ENCODE results near the gene SLC4A4. TPM values are rescaled to one million over a fixed set of nuclear protein-coding genes. Genes with fewer than 3 reads are reported as not detected.

Gene SLC4A4
- polyA plus RNA-seq, 1 of the 3 experiments (the other 2 are of a cell fraction): not detected

DNA sequence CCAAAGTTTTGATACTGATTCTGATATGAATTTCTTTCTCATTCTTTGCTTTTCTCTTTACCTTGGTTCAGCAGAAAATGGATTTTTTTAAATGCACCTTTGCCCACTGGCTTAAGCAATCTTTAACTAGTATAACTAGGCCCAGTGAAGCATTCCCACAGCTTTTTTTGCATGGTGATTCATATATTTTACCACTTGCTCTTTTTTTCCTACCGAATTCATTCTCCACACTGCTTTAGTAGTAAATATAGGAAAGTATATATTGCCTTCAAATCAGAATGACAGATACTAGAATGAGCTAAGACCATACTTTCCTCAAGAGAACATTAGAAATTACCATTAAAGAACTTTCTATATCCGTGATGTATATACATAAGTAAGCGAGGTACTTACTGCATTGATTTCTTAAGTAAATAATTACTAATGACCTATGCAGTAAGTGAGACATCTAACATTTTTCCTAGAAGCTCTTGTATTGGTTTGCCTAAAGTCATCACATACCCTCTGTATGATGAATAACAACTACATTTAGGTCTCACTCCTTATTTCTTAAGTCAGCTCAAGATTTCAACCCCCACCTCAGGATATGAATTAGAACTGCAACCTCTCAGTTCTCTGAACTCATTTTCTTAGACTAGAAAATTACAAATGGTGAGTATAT, 44.2 kb downstream of the SLC4A4 start:
- Histone ChIP-seq H3K4me3 (ENCODE audit: low read depth in 2 of 2, low read length in 1 of 2) (no peak overlapping the region), H3K4me2 (no peak overlapping the region), H3K79me2 (ENCODE audit: insufficient read depth) (no peaks in the 10 kb centered on the region), H3K36me3 (replicated peaks in 1 of 2; ENCODE audit: control insufficient read depth in 1 of 2, insufficient read depth in 2 of 2, low read length in 1 of 2) (no peaks in the 10 kb centered on the region), H3K4me1 (ENCODE audit: control insufficient read depth in 1 of 2, insufficient read depth in 2 of 2, low read depth in 1 of 2, low read length in 1 of 2) (no peaks in the 10 kb centered on the region), H3K27me3 (ENCODE audit: insufficient read depth) (no peaks in the 10 kb centered on the region), H2AFZ (ENCODE audit: low read depth) (no peak overlapping the region), H3F3A (replicated peaks; ENCODE audit: insufficient read depth) (no peaks in the 10 kb centered on the region), H3K9ac (no peak overlapping the region), H3K27ac (ENCODE audit: low read depth in 2 of 2, low read length in 1 of 2) (no peak overlapping the region), H3K9me3 (no peaks in the 10 kb centered on the region), H4K20me1 (ENCODE audit: insufficient read depth) (no peaks in the 10 kb centered on the region), H3K9me2 (no peaks in the 10 kb centered on the region)
- ChIA-PET POLR2A (no interaction called here), CTCF (no interaction called here)
- no peak for DNase-seq
- WGBS (ENCODE audit: low lambda C conversion rate): 18% methylated on average over 3 of the region's 3 CpGs
- TF ChIP-seq CTCF (IDR thresholded peaks at IDR 0.05) (no peak), TAF1 (IDR thresholded peaks at IDR 0.05; ENCODE audit: borderline replicate concordance, low read depth, low read length) (no peak), JUND (IDR thresholded peaks at IDR 0.05) (no peak), GATA2 (CRISPR knock-in tag; IDR thresholded peaks at IDR 0.05) (no peak), MEF2A (IDR thresholded peaks at IDR 0.05; ENCODE audit: borderline replicate concordance, low read depth) (no peak), FOSL2 (IDR thresholded peaks at IDR 0.05; ENCODE audit: borderline replicate concordance, low read depth) (no peak), FOXJ3 (CRISPR knock-in tag; IDR thresholded peaks at IDR 0.05) (no peak), PBX3 (IDR thresholded peaks at IDR 0.05) (no peak), RXRA (IDR thresholded peaks at IDR 0.05; ENCODE audit: borderline replicate concordance, low read depth) (no peak), TEAD4 (IDR thresholded peaks at IDR 0.05; ENCODE audit: borderline replicate concordance, insufficient read depth) (no peak), SMC3 (IDR thresholded peaks at IDR 0.05; ENCODE audit: low read depth, low read length) (no peak), RFX5 (IDR thresholded peaks at IDR 0.05; ENCODE audit: low read length) (no peak), NRF1 (IDR thresholded peaks at IDR 0.05; ENCODE audit: low read depth, low read length) (no peak)
- TF ChIP-seq, protein P1, sequence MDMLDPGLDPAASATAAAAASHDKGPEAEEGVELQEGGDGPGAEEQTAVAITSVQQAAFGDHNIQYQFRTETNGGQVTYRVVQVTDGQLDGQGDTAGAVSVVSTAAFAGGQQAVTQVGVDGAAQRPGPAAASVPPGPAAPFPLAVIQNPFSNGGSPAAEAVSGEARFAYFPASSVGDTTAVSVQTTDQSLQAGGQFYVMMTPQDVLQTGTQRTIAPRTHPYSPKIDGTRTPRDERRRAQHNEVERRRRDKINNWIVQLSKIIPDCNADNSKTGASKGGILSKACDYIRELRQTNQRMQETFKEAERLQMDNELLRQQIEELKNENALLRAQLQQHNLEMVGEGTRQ (IDR thresholded peaks at IDR 0.05; ENCODE audit: borderline replicate concordance, low read depth, low read length): no peak
- TF ChIP-seq, protein P2, sequence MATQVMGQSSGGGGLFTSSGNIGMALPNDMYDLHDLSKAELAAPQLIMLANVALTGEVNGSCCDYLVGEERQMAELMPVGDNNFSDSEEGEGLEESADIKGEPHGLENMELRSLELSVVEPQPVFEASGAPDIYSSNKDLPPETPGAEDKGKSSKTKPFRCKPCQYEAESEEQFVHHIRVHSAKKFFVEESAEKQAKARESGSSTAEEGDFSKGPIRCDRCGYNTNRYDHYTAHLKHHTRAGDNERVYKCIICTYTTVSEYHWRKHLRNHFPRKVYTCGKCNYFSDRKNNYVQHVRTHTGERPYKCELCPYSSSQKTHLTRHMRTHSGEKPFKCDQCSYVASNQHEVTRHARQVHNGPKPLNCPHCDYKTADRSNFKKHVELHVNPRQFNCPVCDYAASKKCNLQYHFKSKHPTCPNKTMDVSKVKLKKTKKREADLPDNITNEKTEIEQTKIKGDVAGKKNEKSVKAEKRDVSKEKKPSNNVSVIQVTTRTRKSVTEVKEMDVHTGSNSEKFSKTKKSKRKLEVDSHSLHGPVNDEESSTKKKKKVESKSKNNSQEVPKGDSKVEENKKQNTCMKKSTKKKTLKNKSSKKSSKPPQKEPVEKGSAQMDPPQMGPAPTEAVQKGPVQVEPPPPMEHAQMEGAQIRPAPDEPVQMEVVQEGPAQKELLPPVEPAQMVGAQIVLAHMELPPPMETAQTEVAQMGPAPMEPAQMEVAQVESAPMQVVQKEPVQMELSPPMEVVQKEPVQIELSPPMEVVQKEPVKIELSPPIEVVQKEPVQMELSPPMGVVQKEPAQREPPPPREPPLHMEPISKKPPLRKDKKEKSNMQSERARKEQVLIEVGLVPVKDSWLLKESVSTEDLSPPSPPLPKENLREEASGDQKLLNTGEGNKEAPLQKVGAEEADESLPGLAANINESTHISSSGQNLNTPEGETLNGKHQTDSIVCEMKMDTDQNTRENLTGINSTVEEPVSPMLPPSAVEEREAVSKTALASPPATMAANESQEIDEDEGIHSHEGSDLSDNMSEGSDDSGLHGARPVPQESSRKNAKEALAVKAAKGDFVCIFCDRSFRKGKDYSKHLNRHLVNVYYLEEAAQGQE (IDR thresholded peaks at IDR 0.05; ENCODE audit: low read depth, low read length): no peak
- TF ChIP-seq, protein P3, sequence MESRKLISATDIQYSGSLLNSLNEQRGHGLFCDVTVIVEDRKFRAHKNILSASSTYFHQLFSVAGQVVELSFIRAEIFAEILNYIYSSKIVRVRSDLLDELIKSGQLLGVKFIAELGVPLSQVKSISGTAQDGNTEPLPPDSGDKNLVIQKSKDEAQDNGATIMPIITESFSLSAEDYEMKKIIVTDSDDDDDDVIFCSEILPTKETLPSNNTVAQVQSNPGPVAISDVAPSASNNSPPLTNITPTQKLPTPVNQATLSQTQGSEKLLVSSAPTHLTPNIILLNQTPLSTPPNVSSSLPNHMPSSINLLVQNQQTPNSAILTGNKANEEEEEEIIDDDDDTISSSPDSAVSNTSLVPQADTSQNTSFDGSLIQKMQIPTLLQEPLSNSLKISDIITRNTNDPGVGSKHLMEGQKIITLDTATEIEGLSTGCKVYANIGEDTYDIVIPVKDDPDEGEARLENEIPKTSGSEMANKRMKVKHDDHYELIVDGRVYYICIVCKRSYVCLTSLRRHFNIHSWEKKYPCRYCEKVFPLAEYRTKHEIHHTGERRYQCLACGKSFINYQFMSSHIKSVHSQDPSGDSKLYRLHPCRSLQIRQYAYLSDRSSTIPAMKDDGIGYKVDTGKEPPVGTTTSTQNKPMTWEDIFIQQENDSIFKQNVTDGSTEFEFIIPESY (IDR thresholded peaks at IDR 0.05; ENCODE audit: borderline replicate concordance, low read depth): no peak
